H1 (cell line): ENCODE measurements around the gene PARM1. TPM values are rescaled to one million over a fixed set of nuclear protein-coding genes. Genes with fewer than 3 reads are reported as not detected.

ENCODE experiments used
- CTCF ChIA-PET: fragments of 300-600 bp; sonication (Branson Sonifier 250); formaldehyde crosslinking; loops from one replicate; lab custom pipeline; 2021; ENCODE audit not compliant: partially characterized antibody; lab: Charles Lee
- POLR2A ChIA-PET: fragments of 300-600 bp; sonication (Branson Sonifier 250); formaldehyde crosslinking; loops from one replicate; lab custom pipeline; 2021; ENCODE audit warnings: inconsistent platforms; ENCODE audit not compliant: partially characterized antibody; lab: Charles Lee
- DNase-seq, 2 experiments: peaks; one replicate each; pipeline versions ENCODE4 v3.0.0 to v3.0.0-alpha.2; 2010 to 2022; ENCODE audit warnings: low spot score in 2 of 2, low read depth in 1 of 2, mixed read lengths in 1 of 2
- FAIRE-seq: peaks from 2 replicates; lab custom pipeline; 2011; peaks lifted over from hg19 to GRCh38; lab: Jason Lieb, UNC
- H2AFZ ChIP-seq: 2 replicates; pipeline ENCODE4 v1.8.1; 2012; ENCODE audit warnings: low read length, inconsistent platforms
- H2AK5ac ChIP-seq: 2 replicates; pipeline ENCODE4 v1.6.1; 2013; ENCODE audit warnings: low read depth, low read length
- H2BK120ac ChIP-seq: replicated peaks from 2 replicates; pipeline ENCODE3; 2013; ENCODE audit warnings: low read depth, low read length, inconsistent platforms
- H2BK12ac ChIP-seq: 2 replicates; pipeline ENCODE4 v1.6.1; 2013; ENCODE audit warnings: low read depth, low read length
- H2BK15ac ChIP-seq: 2 replicates; pipeline ENCODE4 v1.6.1; 2013; ENCODE audit warnings: low read length
- H2BK20ac ChIP-seq: 2 replicates; pipeline ENCODE4 v1.6.1; 2013; ENCODE audit warnings: low read length
- H2BK5ac ChIP-seq: 2 replicates; pipeline ENCODE4 v1.6.1; 2013; ENCODE audit warnings: low read depth, low read length
- H3K14ac ChIP-seq: 2 replicates; pipeline ENCODE4 v1.6.1; 2013; ENCODE audit warnings: inconsistent platforms; ENCODE audit not compliant: insufficient read length
- H3K18ac ChIP-seq: 2 replicates; pipeline ENCODE4 v1.6.1; 2013; ENCODE audit warnings: low read length; ENCODE audit errors: extremely low read depth
- H3K23ac ChIP-seq: 2 replicates; pipeline ENCODE4 v1.6.1; 2013; ENCODE audit warnings: inconsistent platforms; ENCODE audit not compliant: insufficient read length
- H3K23me2 ChIP-seq: 2 replicates; pipeline ENCODE4 v1.6.1; 2013; ENCODE audit warnings: low read depth, low read length
- H3K27ac ChIP-seq: 2 replicates; pipeline ENCODE4 v1.6.1; 2011; ENCODE audit warnings: low read depth, low read length, inconsistent platforms
- H3K27me3 ChIP-seq, 4 experiments: replicated peaks in 1 of 4; 1 replicate in 1 of 4; 2 replicates in 3 of 4; pipeline versions ENCODE4 v1.6.1 to v1.8.1; 2011 to 2013; ENCODE audit warnings: low read length in 3 of 4, mild to moderate bottlenecking in 3 of 4, inconsistent platforms in 2 of 4, mixed read lengths in 2 of 4, moderate library complexity in 1 of 4; ENCODE audit not compliant: control insufficient read depth in 3 of 4, insufficient read depth in 3 of 4; ENCODE audit errors: extremely low read depth in 1 of 4
- H3K36me3 ChIP-seq, 4 experiments: 2 replicates each; pipeline versions ENCODE4 v1.6.1 to v1.8.1; 2011 to 2013; ENCODE audit warnings: mild to moderate bottlenecking in 4 of 4, low read length in 3 of 4, moderate library complexity in 2 of 4, control low read depth in 1 of 4, inconsistent platforms in 1 of 4; ENCODE audit not compliant: insufficient read depth in 4 of 4, control insufficient read depth in 2 of 4
- H3K4ac ChIP-seq: replicated peaks from 2 replicates; pipeline ENCODE3; 2013; ENCODE audit warnings: low read length, low read depth, mixed read lengths, inconsistent platforms; ENCODE audit not compliant: insufficient read length
- H3K4me1 ChIP-seq, 4 experiments: replicated peaks in 1 of 4; 1 replicate in 1 of 4; 2 replicates in 3 of 4; pipeline versions ENCODE4 v1.6.1 to v1.8.1; 2011 to 2013; ENCODE audit warnings: low read length in 3 of 4, inconsistent platforms in 2 of 4, mixed read lengths in 1 of 4; ENCODE audit not compliant: insufficient read depth in 4 of 4, control insufficient read depth in 3 of 4
- H3K4me2 ChIP-seq, 2 experiments: 2 replicates each; pipeline versions ENCODE4 v1.6.1 to v1.8.1; 2011 to 2013; ENCODE audit warnings: low read depth in 2 of 2, low read length in 2 of 2, control low read depth in 1 of 2, inconsistent platforms in 1 of 2, mild to moderate bottlenecking in 1 of 2; ENCODE audit not compliant: insufficient read depth in 1 of 2
- H3K4me3 ChIP-seq, 4 experiments: fragments of 200-600, 300-600 bp in 1 of 4; sonication (generic), shearing (Covaris generic), sonication (Bioruptor Twin) in 1 of 4; 2 replicates each; pipeline versions ENCODE4 v1.5.1 to v1.8.1; 2011 to 2016; ENCODE audit warnings: low read length in 4 of 4, low read depth in 3 of 4, control low read depth in 2 of 4, inconsistent platforms in 2 of 4, mild to moderate bottlenecking in 2 of 4, mixed read lengths in 1 of 4, moderate library complexity in 1 of 4; ENCODE audit not compliant: insufficient read depth in 2 of 4; ENCODE audit errors: extremely low read depth in 1 of 4
- H3K56ac ChIP-seq: replicated peaks from 2 replicates; pipeline ENCODE3; 2013; ENCODE audit warnings: low read depth, mild to moderate bottlenecking, mixed read lengths, low read length, inconsistent platforms; ENCODE audit not compliant: insufficient read length
- H3K79me1 ChIP-seq: 2 replicates; pipeline ENCODE4 v1.6.1; 2013; ENCODE audit warnings: low read depth, low read length, control low read depth
- H3K79me2 ChIP-seq, 2 experiments: 2 replicates each; pipeline versions ENCODE4 v1.6.1 to v1.8.1; 2012 to 2013; ENCODE audit warnings: low read length in 2 of 2, mild to moderate bottlenecking in 2 of 2, inconsistent platforms in 1 of 2; ENCODE audit not compliant: insufficient read depth in 2 of 2, control insufficient read depth in 1 of 2
- H3K9ac ChIP-seq, 4 experiments: replicated peaks in 1 of 4; 1 replicate in 1 of 4; 2 replicates in 3 of 4; pipeline versions ENCODE4 v1.6.1 to v1.8.1; 2011 to 2013; ENCODE audit warnings: low read depth in 3 of 4, low read length in 3 of 4, control low read depth in 2 of 4, mild to moderate bottlenecking in 2 of 4, moderate library complexity in 2 of 4, inconsistent platforms in 1 of 4; ENCODE audit errors: extremely low read depth in 1 of 4
- H3K9me3 ChIP-seq, 2 experiments: 2 replicates each; pipeline versions ENCODE4 v1.6.1 to v1.8.1; 2012 to 2013; ENCODE audit warnings: mild to moderate bottlenecking in 2 of 2, moderate library complexity in 2 of 2, control low read depth in 1 of 2, inconsistent platforms in 1 of 2, low read depth in 1 of 2, low read length in 1 of 2, mixed read lengths in 1 of 2; ENCODE audit not compliant: insufficient read depth in 2 of 2
- H4K20me1 ChIP-seq, 2 experiments: replicated peaks in 1 of 2; 2 replicates each; pipeline versions ENCODE3 to v1.8.1; 2011 to 2013; ENCODE audit warnings: inconsistent platforms in 2 of 2, low read length in 2 of 2, mild to moderate bottlenecking in 1 of 2; ENCODE audit not compliant: insufficient read depth in 2 of 2, control insufficient read depth in 1 of 2
- H4K5ac ChIP-seq: 2 replicates; pipeline ENCODE4 v1.6.1; 2013; ENCODE audit warnings: low read length, low read depth, mixed read lengths, inconsistent platforms; ENCODE audit not compliant: insufficient read length
- H4K8ac ChIP-seq: 2 replicates; pipeline ENCODE4 v1.8.0; 2013; ENCODE audit warnings: mild to moderate bottlenecking, moderate library complexity, low read length, inconsistent platforms; ENCODE audit not compliant: insufficient read depth; ENCODE audit errors: extremely low read depth
- H4K91ac ChIP-seq: replicated peaks from 2 replicates; pipeline ENCODE3; 2013; ENCODE audit warnings: low read length, mixed read lengths, inconsistent platforms; ENCODE audit not compliant: insufficient read length
- CBX5 ChIP-seq: fragments of 300-800, 300-1000 bp; sonication (generic); IDR thresholded peaks from 2 replicates; pipeline ENCODE4 v1.7.1; 2016; ENCODE audit warnings: antibody characterized with exemption, low read length, low read depth
- CBX8 ChIP-seq: fragments of 300-800, 300-1000 bp; sonication (generic); IDR thresholded peaks from 2 replicates; pipeline ENCODE4 v1.7.1; 2016; ENCODE audit warnings: low read depth, low read length, borderline replicate concordance
- CHD2 ChIP-seq: IDR thresholded peaks from 2 replicates; pipeline ENCODE4 v1.6.1; 2012; ENCODE audit warnings: low read length, improper control_type of control experiment
- CREB1 ChIP-seq: IDR thresholded peaks from 2 replicates; pipeline ENCODE4 v1.6.1; 2012; ENCODE audit warnings: inconsistent platforms
- CTBP2 ChIP-seq: IDR thresholded peaks from 2 replicates; pipeline ENCODE4 v1.7.0; 2011; ENCODE audit warnings: borderline replicate concordance, mild to moderate bottlenecking, moderate library complexity, mixed read lengths, low read length; ENCODE audit not compliant: insufficient read depth, insufficient read length
- HDAC6 ChIP-seq: IDR thresholded peaks from one replicate; pipeline ENCODE4 v1.7.1; 2012; ENCODE audit warnings: low read depth, mild to moderate bottlenecking, inconsistent platforms, low read length, moderate library complexity
- KDM5A ChIP-seq: fragments of 200-600 bp; IDR thresholded peaks from 2 replicates; pipeline ENCODE4 v1.7.1; 2012; ENCODE audit warnings: mild to moderate bottlenecking, low read length, inconsistent platforms, mixed read lengths
- NANOG ChIP-seq: IDR thresholded peaks from 2 replicates; pipeline ENCODE4 v1.6.1; 2011; ENCODE audit warnings: low read length, low read depth, mild to moderate bottlenecking, inconsistent platforms; ENCODE audit not compliant: insufficient read depth, poor library complexity, severe bottlenecking
- PHF8 ChIP-seq: fragments of 200-600 bp; sonication (generic); conservative IDR thresholded peaks from 2 replicates; pipeline ENCODE4 v1.7.1; 2012; ENCODE audit warnings: low read depth, mild to moderate bottlenecking, inconsistent platforms, low read length, moderate library complexity
- SIRT6 ChIP-seq: IDR thresholded peaks from one replicate; pipeline ENCODE4 v1.7.1; 2012; ENCODE audit warnings: low read length, inconsistent platforms
- SP4 ChIP-seq: IDR thresholded peaks from 2 replicates; pipeline ENCODE4 v1.6.1; 2012; ENCODE audit warnings: low read length, inconsistent platforms
- SUZ12 ChIP-seq: fragments of 200-600 bp; sonication (generic); IDR thresholded peaks from 2 replicates; pipeline ENCODE4 v1.6.1; 2012; ENCODE audit warnings: mild to moderate bottlenecking, inconsistent platforms, low read length, moderate library complexity, mixed read lengths
- TAF7 ChIP-seq: optimal IDR thresholded peaks from 2 replicates; pipeline ENCODE3; 2011; ENCODE audit warnings: low read depth, mild to moderate bottlenecking, inconsistent platforms, low read length, moderate library complexity, borderline replicate concordance
- TCF12 ChIP-seq: IDR thresholded peaks from 2 replicates; pipeline ENCODE4 v1.6.1; 2011; ENCODE audit warnings: low read depth, mild to moderate bottlenecking, low read length
- WGBS, 2 experiments: shearing (Covaris generic) in 1 of 2; methylation state at CpG; one replicate each; pipeline versions ENCODE4 v1.1.6 to v1.1.7; 2013 to 2015; ENCODE audit warnings: low lambda C conversion rate in 2 of 2, mixed read lengths in 2 of 2, inconsistent platforms in 1 of 2, low coverage in 1 of 2, missing lambda C conversion rate in 1 of 2; ENCODE audit not compliant: insufficient replicate concordance in 2 of 2, insufficient coverage in 1 of 2, insufficient read length in 1 of 2; ENCODE audit errors: extremely low coverage in 1 of 2, missing lambda C conversion rate in 1 of 2; 5-methylcytosine and 5-hydroxymethylcytosine counted together
- polyA plus RNA-seq, 7 experiments: library from polyadenylated mRNA; depleted of rRNA in 3 of 7; stranded (reverse) in 5 of 7; unstranded in 2 of 7; fragments of >200 nt in 5 of 7; fragments of 200-250 nt in 2 of 7; gene quantifications; 1 replicate in 5 of 7; 2 replicates in 1 of 7; 4 replicates in 1 of 7; pipeline versions ENCODE4 v1.2.1 to v1.2.3, GENCODE V29; 2011 to 2013; ENCODE audit warnings: missing spikeins in 2 of 7, mixed read lengths in 2 of 7
- total RNA-seq: library from RNA; stranded (reverse); fragmentation: NEBNext Ultra II Directional; extraction: Animal tissue kit (Norgen Biotek cat#: 25700); gene quantifications from 2 replicates; pipeline ENCODE4 v1.2.1, GENCODE V29; 2021

The PARM1 gene
- total and polyA plus RNA-seq, 2 of the 8 experiments (the other 6 are each of a cell fraction or from before 2014, with no cell fraction given), result 2.0 to 5.3 TPM

GRCh38 chr4:75036046-75036830 lies 103.3 kb downstream of the PARM1 start:
- Histone ChIP-seq H3K79me2 (no peaks in the 10 kb centered on the region), H3K23ac (no peak overlapping the region), H2AFZ (no peak overlapping the region), H2BK120ac (no peak overlapping the region), H3K27ac (no peak overlapping the region), H3K27me3 (no peaks in the 10 kb centered on the region), H3K4me1 (no peaks in the 10 kb centered on the region), H3K23me2 (no peaks in the 10 kb centered on the region), H3K4me2 (no peak overlapping the region), H2BK12ac (no peak overlapping the region), H2BK15ac (no peak overlapping the region), H2BK5ac (no peak overlapping the region), H3K56ac (no peak overlapping the region), H3K9ac (no peak overlapping the region), H4K20me1 (no peaks in the 10 kb centered on the region), H4K91ac (no peak overlapping the region), H2BK20ac (no peak overlapping the region), H3K9me3 (no peaks in the 10 kb centered on the region), H3K4me3 (no peak overlapping the region), H3K79me1 (no peaks in the 10 kb centered on the region; the same call in 1 of the 2 replicates), H4K8ac (no peak overlapping the region), H3K14ac (no peak overlapping the region), H4K5ac (no peak overlapping the region), H2AK5ac (no peak overlapping the region), H3K4ac (no peak overlapping the region), H3K18ac (no peak overlapping the region), H3K36me3 (no peaks in the 10 kb centered on the region)
- DNase-seq, result no peak
- ChIA-PET POLR2A (no interaction called here), CTCF (interaction anchor here (1.5 kb wide), 1 partner anchor 11 kb away, joined by 7 read pairs; no protein-coding TSS in a partner anchor)
- no peak for FAIRE-seq
- WGBS, 2 experiments, result 83% methylated on average over 3 of the region's 3 CpGs; no CpG with 5 or more reads in 1 of the 2 experiments
- no peak for TF ChIP-seq SUZ12
- no peak for TF ChIP-seq TAF7
- TF ChIP-seq CBX8, result no peak
- TF ChIP-seq NANOG, result no peak
- no peak for TF ChIP-seq SIRT6
- no peak for TF ChIP-seq CREB1
- TF ChIP-seq CHD2, result no peak
- no peak for TF ChIP-seq CTBP2
- TF ChIP-seq KDM5A, result no peak
- no peak for TF ChIP-seq SP4
- no peak for TF ChIP-seq HDAC6
- TF ChIP-seq CBX5, result no peak
- no peak for TF ChIP-seq TCF12
- TF ChIP-seq PHF8, result no peak
